ENCODE results near the gene TACC3.

DNA sequence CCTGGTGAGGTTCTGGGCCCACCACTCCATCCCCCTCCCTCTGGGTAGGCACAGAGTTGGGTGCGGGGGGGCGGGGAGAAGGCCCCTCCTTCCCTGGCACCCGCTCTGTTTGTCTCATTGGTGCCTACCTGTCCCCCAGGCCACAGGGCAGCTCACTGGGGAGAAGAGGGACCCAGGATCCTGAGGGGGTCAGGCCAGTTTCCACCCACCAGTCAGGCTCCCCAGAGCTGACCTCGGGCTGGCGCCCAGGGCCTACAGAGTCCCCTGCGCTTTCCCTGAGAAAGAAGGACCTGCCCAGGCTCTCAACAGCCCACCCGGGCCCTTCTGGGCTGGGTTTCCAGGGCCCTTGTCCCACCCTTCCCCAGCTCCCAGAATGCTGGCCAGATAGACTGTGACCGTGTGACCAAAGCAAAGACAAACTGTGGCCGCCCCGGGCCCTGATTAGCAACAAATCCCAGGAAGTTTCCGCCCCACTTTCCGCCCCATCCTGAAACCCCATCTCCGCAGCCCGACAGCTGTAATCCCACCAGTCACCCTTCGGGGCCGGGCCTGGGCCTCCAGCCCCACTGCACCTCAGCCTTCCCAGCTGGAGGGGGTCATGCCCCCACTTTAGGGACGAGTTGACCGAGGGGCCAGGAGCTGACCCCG is 38.0 kb downstream of the TACC3 start:
- TF ChIP-seq ZBTB8A (tag by site-specific recombination; IDR thresholded peaks at IDR 0.05): no peak
- TF ChIP-seq, protein P1, sequence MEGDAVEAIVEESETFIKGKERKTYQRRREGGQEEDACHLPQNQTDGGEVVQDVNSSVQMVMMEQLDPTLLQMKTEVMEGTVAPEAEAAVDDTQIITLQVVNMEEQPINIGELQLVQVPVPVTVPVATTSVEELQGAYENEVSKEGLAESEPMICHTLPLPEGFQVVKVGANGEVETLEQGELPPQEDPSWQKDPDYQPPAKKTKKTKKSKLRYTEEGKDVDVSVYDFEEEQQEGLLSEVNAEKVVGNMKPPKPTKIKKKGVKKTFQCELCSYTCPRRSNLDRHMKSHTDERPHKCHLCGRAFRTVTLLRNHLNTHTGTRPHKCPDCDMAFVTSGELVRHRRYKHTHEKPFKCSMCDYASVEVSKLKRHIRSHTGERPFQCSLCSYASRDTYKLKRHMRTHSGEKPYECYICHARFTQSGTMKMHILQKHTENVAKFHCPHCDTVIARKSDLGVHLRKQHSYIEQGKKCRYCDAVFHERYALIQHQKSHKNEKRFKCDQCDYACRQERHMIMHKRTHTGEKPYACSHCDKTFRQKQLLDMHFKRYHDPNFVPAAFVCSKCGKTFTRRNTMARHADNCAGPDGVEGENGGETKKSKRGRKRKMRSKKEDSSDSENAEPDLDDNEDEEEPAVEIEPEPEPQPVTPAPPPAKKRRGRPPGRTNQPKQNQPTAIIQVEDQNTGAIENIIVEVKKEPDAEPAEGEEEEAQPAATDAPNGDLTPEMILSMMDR (tag by site-specific recombination; IDR thresholded peaks at IDR 0.05): no peak
- no peak for TF ChIP-seq GFI1B (tag by site-specific recombination; IDR thresholded peaks at IDR 0.05)
- no peak for TF ChIP-seq ZNF558 (tag by site-specific recombination; IDR thresholded peaks at IDR 0.05)
- TF ChIP-seq ZNF24 (tag by site-specific recombination; IDR thresholded peaks at IDR 0.05): no peak
- TF ChIP-seq ZNF830 (tag by site-specific recombination; IDR thresholded peaks at IDR 0.05; ENCODE audit: low read depth): no peak
- no peak for TF ChIP-seq ZEB2 (tag by site-specific recombination; IDR thresholded peaks at IDR 0.05)
- TF ChIP-seq, protein P2, sequence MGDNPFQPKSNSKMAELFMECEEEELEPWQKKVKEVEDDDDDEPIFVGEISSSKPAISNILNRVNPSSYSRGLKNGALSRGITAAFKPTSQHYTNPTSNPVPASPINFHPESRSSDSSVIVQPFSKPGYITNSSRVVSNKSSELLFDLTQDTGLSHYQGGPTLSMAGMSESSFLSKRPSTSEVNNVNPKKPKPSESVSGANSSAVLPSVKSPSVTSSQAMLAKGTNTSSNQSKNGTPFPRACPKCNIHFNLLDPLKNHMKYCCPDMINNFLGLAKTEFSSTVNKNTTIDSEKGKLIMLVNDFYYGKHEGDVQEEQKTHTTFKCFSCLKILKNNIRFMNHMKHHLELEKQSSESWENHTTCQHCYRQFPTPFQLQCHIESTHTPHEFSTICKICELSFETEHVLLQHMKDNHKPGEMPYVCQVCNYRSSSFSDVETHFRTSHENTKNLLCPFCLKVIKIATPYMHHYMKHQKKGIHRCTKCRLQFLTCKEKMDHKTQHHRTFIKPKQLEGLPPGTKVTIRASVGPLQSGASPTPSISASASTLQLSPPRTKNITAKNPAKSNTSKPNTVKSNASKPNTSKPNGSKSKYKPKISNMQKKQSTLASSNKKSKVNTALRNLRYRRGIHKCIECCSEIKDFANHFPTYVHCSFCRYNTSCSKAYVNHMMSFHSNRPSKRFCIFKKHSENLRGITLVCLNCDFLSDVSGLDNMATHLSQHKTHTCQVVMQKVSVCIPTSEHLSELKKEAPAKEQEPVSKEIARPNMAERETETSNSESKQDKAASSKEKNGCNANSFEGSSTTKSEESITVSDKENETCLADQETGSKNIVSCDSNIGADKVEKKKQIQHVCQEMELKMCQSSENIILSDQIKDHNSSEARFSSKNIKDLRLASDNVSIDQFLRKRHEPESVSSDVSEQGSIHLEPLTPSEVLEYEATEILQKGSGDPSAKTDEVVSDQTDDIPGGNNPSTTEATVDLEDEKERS (tag by site-specific recombination; IDR thresholded peaks at IDR 0.05): no peak
- TF ChIP-seq, protein P3, sequence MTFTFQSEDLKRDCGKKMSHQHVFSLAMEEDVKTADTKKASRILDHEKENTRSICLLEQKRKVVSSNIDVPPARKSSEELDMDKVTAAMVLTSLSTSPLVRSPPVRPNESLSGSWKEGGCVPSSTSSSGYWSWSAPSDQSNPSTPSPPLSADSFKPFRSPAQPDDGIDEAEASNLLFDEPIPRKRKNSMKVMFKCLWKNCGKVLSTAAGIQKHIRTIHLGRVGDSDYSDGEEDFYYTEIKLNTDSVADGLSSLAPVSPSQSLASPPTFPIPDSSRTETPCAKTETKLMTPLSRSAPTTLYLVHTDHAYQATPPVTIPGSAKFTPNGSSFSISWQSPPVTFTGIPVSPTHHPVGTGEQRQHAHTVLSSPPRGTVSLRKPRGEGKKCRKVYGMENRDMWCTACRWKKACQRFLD (tag by site-specific recombination; IDR thresholded peaks at IDR 0.05): no peak

Data from HEK293 (cell line).